ENCODE measurements around the gene RAB13. TPM values are rescaled to one million over a fixed set of nuclear protein-coding genes. Genes with fewer than 3 reads are reported as not detected.

RAB13 gene
- total and polyA plus RNA-seq, 12 donors = 22.9 to 328 (median 124) TPM

DNA sequence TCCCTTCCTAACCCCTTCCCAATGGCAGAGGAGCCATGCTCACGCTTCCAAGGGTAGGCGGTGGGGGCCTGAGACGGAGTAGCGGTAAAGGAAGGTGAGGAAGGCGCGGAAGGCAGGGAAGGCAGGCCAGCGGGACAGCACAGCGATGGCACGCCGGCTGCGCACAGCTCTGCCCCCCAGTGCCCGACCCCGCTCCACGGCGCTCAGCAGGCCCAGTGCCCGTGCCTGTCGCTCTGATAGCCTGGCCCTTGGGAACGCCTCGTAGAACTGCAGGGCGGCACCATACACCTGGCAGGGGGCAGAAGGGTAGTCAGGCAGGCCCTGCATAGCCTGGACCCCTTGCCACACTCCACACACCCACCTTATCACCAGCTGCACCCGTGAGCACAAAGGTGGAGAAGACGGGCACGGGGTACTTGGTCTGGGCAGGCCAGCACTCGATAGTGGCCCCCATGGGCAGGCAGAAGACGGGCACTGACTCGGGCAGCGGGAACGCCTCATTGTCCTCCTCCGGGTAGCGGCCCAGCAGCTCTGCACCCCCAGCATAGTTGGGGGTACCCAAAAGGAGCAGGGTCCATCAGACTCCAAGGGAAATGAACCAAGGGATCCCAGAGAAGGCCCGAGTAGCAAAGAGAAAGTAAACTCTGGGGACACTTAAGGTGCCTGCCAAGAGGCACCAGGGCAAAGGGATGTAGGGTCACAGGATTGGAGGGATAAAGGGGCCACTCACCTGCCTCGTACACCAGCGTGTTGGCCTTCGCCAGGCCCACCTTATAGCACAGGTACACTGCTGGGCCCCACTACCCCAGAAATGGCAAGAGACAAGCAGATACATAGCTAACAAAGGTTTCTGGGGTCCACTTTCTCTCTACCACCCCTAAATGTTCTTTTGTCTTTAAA is 44.1 kb downstream of the RAB13 start:
- intact Hi-C loops (cut with DNase I) = loop anchor here (10.0 kb wide), 1 partner anchor 147 kb away; no protein-coding TSS in a partner anchor
- H3K4me3 ChIP-seq = no peak overlapping the region
- no peak overlapping the region for H3K27ac ChIP-seq
- H3K9me3 ChIP-seq (replicated peaks in 1 of 3) = no peaks in the 10 kb centered on the region
- no peak for DNase-seq
- WGBS, 4 donors = 92 to 96% (median 95%) methylated on average over 26 to 34 of the region's 34 CpGs
- H3K27me3 ChIP-seq = no peaks in the 10 kb centered on the region
- H3K4me1 ChIP-seq (replicated peaks in 1 of 2) = peaks cover 0 to 7% of the 10 kb centered on the region in 2 donors
- peaks cover 0 to 44% of the 10 kb centered on the region in 2 donors for H3K36me3 ChIP-seq (replicated peaks in 1 of 2)
- TF ChIP-seq, protein P1, sequence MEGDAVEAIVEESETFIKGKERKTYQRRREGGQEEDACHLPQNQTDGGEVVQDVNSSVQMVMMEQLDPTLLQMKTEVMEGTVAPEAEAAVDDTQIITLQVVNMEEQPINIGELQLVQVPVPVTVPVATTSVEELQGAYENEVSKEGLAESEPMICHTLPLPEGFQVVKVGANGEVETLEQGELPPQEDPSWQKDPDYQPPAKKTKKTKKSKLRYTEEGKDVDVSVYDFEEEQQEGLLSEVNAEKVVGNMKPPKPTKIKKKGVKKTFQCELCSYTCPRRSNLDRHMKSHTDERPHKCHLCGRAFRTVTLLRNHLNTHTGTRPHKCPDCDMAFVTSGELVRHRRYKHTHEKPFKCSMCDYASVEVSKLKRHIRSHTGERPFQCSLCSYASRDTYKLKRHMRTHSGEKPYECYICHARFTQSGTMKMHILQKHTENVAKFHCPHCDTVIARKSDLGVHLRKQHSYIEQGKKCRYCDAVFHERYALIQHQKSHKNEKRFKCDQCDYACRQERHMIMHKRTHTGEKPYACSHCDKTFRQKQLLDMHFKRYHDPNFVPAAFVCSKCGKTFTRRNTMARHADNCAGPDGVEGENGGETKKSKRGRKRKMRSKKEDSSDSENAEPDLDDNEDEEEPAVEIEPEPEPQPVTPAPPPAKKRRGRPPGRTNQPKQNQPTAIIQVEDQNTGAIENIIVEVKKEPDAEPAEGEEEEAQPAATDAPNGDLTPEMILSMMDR (IDR thresholded peaks at IDR 0.05) = no peak
- TF ChIP-seq POLR2A (IDR thresholded peaks at IDR 0.05) = no peak

DNA sequence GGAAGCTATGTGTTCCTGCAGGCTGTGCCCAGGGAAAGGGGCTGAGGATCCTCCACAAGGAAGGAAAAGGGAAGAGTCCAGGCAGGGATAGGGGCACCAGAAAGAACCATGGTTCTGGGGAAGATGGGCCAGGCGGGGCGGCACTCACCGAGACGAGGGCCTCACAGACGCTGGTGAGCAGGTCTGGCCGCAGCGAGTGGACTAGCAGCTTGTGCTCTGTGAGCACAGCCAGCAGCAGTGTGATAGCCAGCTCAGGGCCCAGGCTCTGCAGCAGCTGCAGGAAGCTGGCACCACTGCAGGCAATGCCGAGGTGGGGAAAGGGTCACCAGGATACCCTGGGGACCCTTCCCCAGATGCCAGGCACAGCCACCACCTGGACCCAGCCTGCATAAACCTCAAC is 45.4 kb downstream of the RAB13 start:
- peaks cover 0 to 7% of the 10 kb centered on the region in 2 donors for H3K4me1 ChIP-seq (replicated peaks in 1 of 2)
- intact Hi-C loops (cut with DNase I) = loop anchor here (10.0 kb wide), 1 partner anchor 146 kb away; no protein-coding TSS in a partner anchor
- 88 to 100% (median 91%) methylated on average over 1 to 8 of the region's 8 CpGs for WGBS, 4 donors
- DNase-seq = no peak
- no peaks in the 10 kb centered on the region for H3K9me3 ChIP-seq (replicated peaks in 1 of 3)
- TF ChIP-seq, protein P1 (IDR thresholded peaks at IDR 0.05) = no peak
- no peak for TF ChIP-seq POLR2A (IDR thresholded peaks at IDR 0.05)
- H3K4me3 ChIP-seq = no peak overlapping the region
- no peaks in the 10 kb centered on the region for H3K27me3 ChIP-seq
- no peak overlapping the region for H3K27ac ChIP-seq
- peaks cover 0 to 57% of the 10 kb centered on the region in 2 donors for H3K36me3 ChIP-seq (replicated peaks in 1 of 2)

DNA sequence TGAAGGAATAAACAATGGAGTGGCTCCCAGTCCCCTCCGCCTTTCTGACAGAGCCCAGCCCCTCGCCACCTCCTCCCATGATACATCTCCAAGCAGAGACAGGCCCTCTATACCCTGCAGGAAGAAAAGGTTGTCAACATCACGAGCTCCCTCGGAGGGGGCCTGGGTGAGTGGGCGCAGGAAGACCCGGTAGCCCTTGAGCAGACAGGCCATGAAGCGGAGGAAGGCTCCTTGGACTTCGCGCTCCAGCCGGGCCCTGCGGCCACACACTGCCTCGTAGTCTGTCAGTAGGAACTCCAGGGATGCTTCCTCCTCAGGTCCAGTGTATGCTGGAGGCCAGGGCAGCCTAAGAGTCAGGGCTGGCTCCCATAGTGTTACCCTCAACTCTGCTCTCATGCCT is 46.7 kb downstream of the RAB13 start:
- WGBS, 4 donors = 89 to 94% (median 94%) methylated on average over 6 to 12 of the region's 12 CpGs
- H3K27ac ChIP-seq = no peak overlapping the region
- no peaks in the 10 kb centered on the region for H3K27me3 ChIP-seq
- no peak overlapping the region for H3K4me3 ChIP-seq
- no peak for DNase-seq
- TF ChIP-seq POLR2A (IDR thresholded peaks at IDR 0.05) = no peak
- TF ChIP-seq, protein P1 (IDR thresholded peaks at IDR 0.05) = no peak
- H3K9me3 ChIP-seq (replicated peaks in 1 of 3) = no peaks in the 10 kb centered on the region
- intact Hi-C loops (cut with DNase I) = no loop called here
- peaks cover 0 to 70% of the 10 kb centered on the region in 2 donors for H3K36me3 ChIP-seq (replicated peaks in 1 of 2)
- no peaks in the 10 kb centered on the region for H3K4me1 ChIP-seq (replicated peaks in 1 of 2)

DNA sequence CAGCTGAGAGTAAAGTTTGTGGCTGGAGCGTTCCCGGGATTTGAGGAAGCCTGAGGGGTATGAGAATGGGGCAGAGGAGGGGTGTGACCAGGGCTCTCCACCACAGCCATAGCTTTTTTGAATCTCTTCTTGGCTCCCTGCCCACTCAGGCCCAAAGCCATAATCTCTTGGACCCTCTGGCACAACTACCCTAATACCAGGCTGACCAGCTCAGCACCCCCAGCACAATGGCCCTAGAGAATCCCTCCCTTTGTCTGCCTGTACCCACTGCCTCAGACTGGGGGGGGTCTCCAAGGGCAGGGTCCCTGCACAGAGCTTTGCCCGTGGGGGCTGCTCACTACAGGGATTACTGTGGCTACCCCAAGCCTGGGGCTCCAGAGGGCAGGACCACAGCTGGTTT is 47.1 kb downstream of the RAB13 start:
- WGBS, 4 donors = 70 to 94% (median 90%) methylated on average over 2 to 3 of the region's 3 CpGs
- Histone ChIP-seq H3K4me3 (no peak overlapping the region), H3K9me3 (replicated peaks in 1 of 3) (no peaks in the 10 kb centered on the region), H3K36me3 (replicated peaks in 1 of 2) (peaks cover 0 to 75% of the 10 kb centered on the region in 2 donors), H3K27ac (no peak overlapping the region), H3K27me3 (no peaks in the 10 kb centered on the region), H3K4me1 (replicated peaks in 1 of 2) (no peaks in the 10 kb centered on the region)
- intact Hi-C loops (cut with DNase I) = no loop called here
- TF ChIP-seq, protein P1 (IDR thresholded peaks at IDR 0.05) = no peak
- TF ChIP-seq POLR2A (IDR thresholded peaks at IDR 0.05) = no peak
- DNase-seq = no peak
